Body of pancreas (tissue), 4 donors: Measurements from ENCODE around the gene VPS41. TPM values are rescaled to one million over a fixed set of nuclear protein-coding genes. Genes with fewer than 3 reads are reported as not detected.

Source experiments
- ATAC-seq: fragments of 150-250 bp; one replicate; pipeline ENCODE4 v1.9.1; 2016
- DNase-seq, 4 donors: peaks; one replicate each; pipeline ENCODE4 v3.0.0-alpha.2; 2019
- H3K27ac ChIP-seq, 4 donors: fragments of 200-600 bp; sonication (generic); 1 replicate in 3 of 4; 2 replicates in 1 of 4; pipeline versions ENCODE4 v1.5.1 to v1.6.1; 2016 to 2019; ENCODE audit warnings: mild to moderate bottlenecking in 1 of 4, mixed read lengths in 1 of 4, moderate library complexity in 1 of 4
- H3K27me3 ChIP-seq, 2 donors: fragments of 200-600 bp; sonication (generic); one replicate each; pipeline ENCODE4 v1.6.0; 2016; ENCODE audit warnings: mild to moderate bottlenecking in 1 of 2
- H3K36me3 ChIP-seq, 2 donors: fragments of 200-600 bp; sonication (generic); replicated peaks in 1 of 2; 2 replicates each; pipeline ENCODE4 v1.5.1; 2016; ENCODE audit warnings: low read depth in 2 of 2; ENCODE audit not compliant: insufficient read depth in 1 of 2
- H3K4me1 ChIP-seq: fragments of 200-600 bp; sonication (generic); one replicate; pipeline ENCODE4 v1.6.0; 2016
- H3K4me3 ChIP-seq, 2 donors: fragments of 200-600 bp; sonication (generic); 1 replicate in 1 of 2; 2 replicates in 1 of 2; pipeline ENCODE4 v1.5.1; 2016 to 2019
- H3K9me3 ChIP-seq, 3 donors: fragments of 200-600 bp; sonication (generic); 1 replicate in 2 of 3; 2 replicates in 1 of 3; pipeline ENCODE4 v1.5.1; 2016
- POLR2A ChIP-seq, 3 donors: fragments of 450-650 bp; IDR thresholded peaks; one replicate each; pipeline ENCODE4 v1.6.1; 2016; ENCODE audit warnings: antibody characterized with exemption in 3 of 3, mild to moderate bottlenecking in 2 of 3
- WGBS, 2 donors: methylation state at CpG; one replicate each; pipeline ENCODE4 v1.1.5; 2017; 5-methylcytosine and 5-hydroxymethylcytosine counted together
- intact Hi-C: fragments of 100-400 bp; cut with DNase I; formaldehyde crosslinking; loops from one replicate; pipeline ENCODE4 v1.15.1; 2023
- total RNA-seq, 2 donors: library from RNA; depleted of rRNA; stranded (reverse); fragments of >200 nt; gene quantifications; one replicate each; pipeline ENCODE4 v1.1.0, GENCODE V29; 2016
- TF ChIP-seq, protein P1 (sequence below), 7 experiments: fragments of 450-650 bp in 4 of 7; fragments of 200-600 bp in 3 of 7; sonication (generic) in 3 of 7; IDR thresholded peaks; one replicate each; pipeline ENCODE4 v1.5.1; 2016 to 2019; ENCODE audit warnings: antibody characterized with exemption in 7 of 7

VPS41 gene
- total RNA-seq, 2 donors from 2014 or later: 18.1 to 53.2 TPM

DNA sequence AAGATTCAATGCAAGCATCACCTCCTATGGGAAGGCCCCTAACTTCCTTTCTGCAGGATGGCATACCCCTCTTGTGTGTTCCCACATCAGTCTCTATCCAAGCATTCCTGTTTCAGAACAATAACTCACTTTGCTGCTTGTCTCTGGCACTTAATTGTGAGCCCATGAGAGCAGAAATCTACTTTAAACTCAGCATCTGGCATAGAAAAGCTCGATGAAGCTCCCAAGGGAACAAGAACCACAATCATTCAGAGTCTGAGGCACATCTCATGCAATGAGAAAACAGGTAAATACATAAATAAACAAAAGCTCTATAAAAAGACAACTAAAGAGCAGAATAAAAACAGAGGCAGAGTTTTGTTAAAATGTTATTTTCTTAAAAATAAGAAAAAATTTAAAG, 66.2 kb downstream of the VPS41 start:
- no peak overlapping the region for H3K4me3 ChIP-seq
- intact Hi-C loops: no loop called here
- DNase-seq (no peak), ATAC-seq (no peak)
- H3K4me1 ChIP-seq: no peaks in the 10 kb centered on the region
- TF ChIP-seq, protein P1, sequence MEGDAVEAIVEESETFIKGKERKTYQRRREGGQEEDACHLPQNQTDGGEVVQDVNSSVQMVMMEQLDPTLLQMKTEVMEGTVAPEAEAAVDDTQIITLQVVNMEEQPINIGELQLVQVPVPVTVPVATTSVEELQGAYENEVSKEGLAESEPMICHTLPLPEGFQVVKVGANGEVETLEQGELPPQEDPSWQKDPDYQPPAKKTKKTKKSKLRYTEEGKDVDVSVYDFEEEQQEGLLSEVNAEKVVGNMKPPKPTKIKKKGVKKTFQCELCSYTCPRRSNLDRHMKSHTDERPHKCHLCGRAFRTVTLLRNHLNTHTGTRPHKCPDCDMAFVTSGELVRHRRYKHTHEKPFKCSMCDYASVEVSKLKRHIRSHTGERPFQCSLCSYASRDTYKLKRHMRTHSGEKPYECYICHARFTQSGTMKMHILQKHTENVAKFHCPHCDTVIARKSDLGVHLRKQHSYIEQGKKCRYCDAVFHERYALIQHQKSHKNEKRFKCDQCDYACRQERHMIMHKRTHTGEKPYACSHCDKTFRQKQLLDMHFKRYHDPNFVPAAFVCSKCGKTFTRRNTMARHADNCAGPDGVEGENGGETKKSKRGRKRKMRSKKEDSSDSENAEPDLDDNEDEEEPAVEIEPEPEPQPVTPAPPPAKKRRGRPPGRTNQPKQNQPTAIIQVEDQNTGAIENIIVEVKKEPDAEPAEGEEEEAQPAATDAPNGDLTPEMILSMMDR (IDR thresholded peaks at IDR 0.05): no peak
- no peak for TF ChIP-seq POLR2A (IDR thresholded peaks at IDR 0.05)
- H3K9me3 ChIP-seq: no peaks in the 10 kb centered on the region
- no peak overlapping the region for H3K27ac ChIP-seq
- 84 to 90% methylated on average over 1 of the region's 1 CpG for WGBS, 2 donors
- no peaks in the 10 kb centered on the region for H3K36me3 ChIP-seq
- no peaks in the 10 kb centered on the region for H3K27me3 ChIP-seq

GRCh38 chr7:38840736-38841460, 68.1 kb downstream of the VPS41 start:
- H3K4me3 ChIP-seq: no peak overlapping the region
- WGBS, 2 donors: 64 to 79% methylated on average over 2 of the region's 2 CpGs
- TF ChIP-seq POLR2A (IDR thresholded peaks at IDR 0.05): no peak
- TF ChIP-seq, protein P1 (IDR thresholded peaks at IDR 0.05): no peak
- intact Hi-C loops: no loop called here
- no peaks in the 10 kb centered on the region for H3K36me3 ChIP-seq
- H3K4me1 ChIP-seq: no peaks in the 10 kb centered on the region
- H3K9me3 ChIP-seq: no peaks in the 10 kb centered on the region
- ATAC-seq: no peak
- no peak for DNase-seq
- no peaks in the 10 kb centered on the region for H3K27me3 ChIP-seq
- no peak overlapping the region for H3K27ac ChIP-seq

GRCh38 chr7:38839851-38840250, 69.1 kb downstream of the VPS41 start:
- Histone ChIP-seq H3K9me3 (no peaks in the 10 kb centered on the region), H3K36me3 (no peaks in the 10 kb centered on the region), H3K27ac (no peak overlapping the region), H3K27me3 (no peaks in the 10 kb centered on the region), H3K4me1 (no peaks in the 10 kb centered on the region), H3K4me3 (no peak overlapping the region)
- ATAC-seq: no peak
- DNase-seq: peak in 1 of 4 donors; percentile 13
- TF ChIP-seq POLR2A (IDR thresholded peaks at IDR 0.05): no peak
- TF ChIP-seq, protein P1 (IDR thresholded peaks at IDR 0.05): no peak
- 55 to 62% methylated on average over 5 of the region's 5 CpGs for WGBS, 2 donors
- intact Hi-C loops: no loop called here

DNA sequence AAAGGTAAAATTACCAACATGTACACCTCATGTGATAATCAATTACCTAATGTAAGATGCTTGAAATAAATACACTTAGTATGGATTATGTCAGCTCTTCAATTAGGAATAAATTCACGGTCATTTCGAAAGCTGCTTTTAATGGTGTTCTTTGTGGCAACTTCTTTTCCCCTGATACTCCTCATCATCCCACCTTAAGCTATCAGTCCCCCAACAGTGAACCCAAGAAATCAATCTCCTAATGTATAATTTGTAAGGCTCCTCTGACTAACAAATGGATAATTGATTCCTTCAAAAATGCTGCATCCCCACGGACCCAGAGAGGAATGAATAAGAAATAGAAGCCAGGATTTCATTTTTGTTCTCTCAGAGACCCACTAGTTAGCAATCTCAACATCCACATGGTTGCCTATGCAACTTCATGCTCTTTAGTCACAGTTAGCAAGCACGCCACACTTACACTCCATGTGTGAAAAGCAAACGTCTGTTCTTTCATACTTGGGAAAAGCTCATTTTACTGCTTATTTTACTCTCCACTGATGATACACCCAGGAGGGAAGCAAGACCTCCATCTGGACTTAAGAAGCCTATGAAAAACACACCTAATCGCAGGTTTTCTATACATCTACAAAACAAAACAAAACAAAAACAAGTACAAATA, 70.1 kb downstream of the VPS41 start:
- ATAC-seq (no peak), DNase-seq (no peak)
- Histone ChIP-seq H3K36me3 (no peaks in the 10 kb centered on the region), H3K27me3 (no peaks in the 10 kb centered on the region), H3K27ac (no peak overlapping the region), H3K4me1 (peaks cover 3% of the 10 kb centered on the region), H3K9me3 (no peaks in the 10 kb centered on the region), H3K4me3 (no peak overlapping the region)
- intact Hi-C loops: no loop called here
- TF ChIP-seq, protein P1 (IDR thresholded peaks at IDR 0.05): no peak
- TF ChIP-seq POLR2A (IDR thresholded peaks at IDR 0.05): no peak
- 82% methylated on average over 6 of the region's 6 CpGs for WGBS, 2 donors
